ENCODE measurements around the gene TK2. TPM values are rescaled to one million over a fixed set of nuclear protein-coding genes. Genes with fewer than 3 reads are reported as not detected.

The TK2 gene
- polyA plus RNA-seq, 1 experiment = 42.7 TPM

- H3K4me3 ChIP-seq (ENCODE audit: low read depth, low read length) = no peak overlapping the region
- POLR2A ChIA-PET = no interaction called here
- CTCF ChIA-PET = interaction anchor here (0.6 to 0.7 kb wide), 2 partner anchors 46 kb away, joined by 3 to 5 read pairs; no protein-coding TSS in a partner anchor
- no peaks in the 10 kb centered on the region for H3K27me3 ChIP-seq (ENCODE audit: control insufficient read depth, insufficient read depth, low read length)
- DNase-seq (ENCODE audit: low read depth) = no peak
- TF ChIP-seq CTCF (IDR thresholded peaks at IDR 0.05; ENCODE audit: insufficient read depth, low read depth, low read length) = no peak
- no peaks in the 10 kb centered on the region; the same call in none of the 2 replicates for H3K36me3 ChIP-seq (ENCODE audit: control insufficient read depth, insufficient read depth, low read length)
Observed at GRCh38 chr16:66561381-66562080, 11.6 kb upstream of the TK2 start.

- H3K4me3 ChIP-seq (ENCODE audit: low read depth, low read length) = no peak overlapping the region
- POLR2A ChIA-PET = no interaction called here
- CTCF ChIA-PET = interaction anchor here (0.6 to 1.8 kb wide), 3 partner anchors 8 to 37 kb away, joined by 3 to 4 read pairs (median 3); no protein-coding TSS in a partner anchor
- no peak for TF ChIP-seq CTCF (IDR thresholded peaks at IDR 0.05; ENCODE audit: insufficient read depth, low read depth, low read length)
- DNase-seq (ENCODE audit: low read depth) = no peak
- H3K27me3 ChIP-seq (ENCODE audit: control insufficient read depth, insufficient read depth, low read length) = no peaks in the 10 kb centered on the region
- H3K36me3 ChIP-seq (ENCODE audit: control insufficient read depth, insufficient read depth, low read length) = no peaks in the 10 kb centered on the region; the same call in none of the 2 replicates
Observed at GRCh38 chr16:66560107-66560506, 10.2 kb upstream of the TK2 start.

GRCh38 chr16:66554495-66554894 is 4.6 kb upstream of the TK2 start:
- CTCF ChIA-PET = interaction anchor here (1.2 to 4.1 kb wide), 2 partner anchors 11 to 21 kb away, joined by 3 to 13 read pairs; partner anchors contain the start of gene CMTM1
- POLR2A ChIA-PET = no interaction called here
- H3K36me3 ChIP-seq (ENCODE audit: control insufficient read depth, insufficient read depth, low read length) = no peaks in the 10 kb centered on the region; the same call in none of the 2 replicates

GRCh38 chr16:66554021-66554420 is 4.1 kb upstream of the TK2 start:
- no peak overlapping the region for H3K4me3 ChIP-seq (ENCODE audit: low read depth, low read length)
- H3K27me3 ChIP-seq (ENCODE audit: control insufficient read depth, insufficient read depth, low read length) = no peaks in the 10 kb centered on the region
- CTCF ChIA-PET = interaction anchor here (0.9 to 4.1 kb wide), 3 partner anchors 11 to 54 kb away, joined by 3 to 13 read pairs (median 3); partner anchors contain the start of gene CMTM1
- no peak for TF ChIP-seq CTCF (IDR thresholded peaks at IDR 0.05; ENCODE audit: insufficient read depth, low read depth, low read length)
- no peaks in the 10 kb centered on the region; the same call in none of the 2 replicates for H3K36me3 ChIP-seq (ENCODE audit: control insufficient read depth, insufficient read depth, low read length)
- POLR2A ChIA-PET = no interaction called here
- DNase-seq (ENCODE audit: low read depth) = no peak

More at GRCh38 chr16:66554495-66554894, 4.6 kb upstream of the TK2 start:
- Histone ChIP-seq H3K27me3 (ENCODE audit: control insufficient read depth, insufficient read depth, low read length) (no peaks in the 10 kb centered on the region), H3K4me3 (ENCODE audit: low read depth, low read length) (no peak overlapping the region)
- DNase-seq (ENCODE audit: low read depth) = no peak
- no peak for TF ChIP-seq CTCF (IDR thresholded peaks at IDR 0.05; ENCODE audit: insufficient read depth, low read depth, low read length)

GRCh38 chr16:66553223-66553622 is 3.3 kb upstream of the TK2 start:
- Histone ChIP-seq H3K36me3 (ENCODE audit: control insufficient read depth, insufficient read depth, low read length) (no peaks in the 10 kb centered on the region; the same call in none of the 2 replicates), H3K4me3 (ENCODE audit: low read depth, low read length) (peak overlapping the region; percentile 60), H3K27me3 (ENCODE audit: control insufficient read depth, insufficient read depth, low read length) (no peaks in the 10 kb centered on the region)
- ChIA-PET CTCF (interaction anchor here (0.9 to 4.1 kb wide), 2 partner anchors 12 to 55 kb away, joined by 3 to 13 read pairs; partner anchors contain the start of gene CMTM1), POLR2A (no interaction called here)
- no peak for TF ChIP-seq CTCF (IDR thresholded peaks at IDR 0.05; ENCODE audit: insufficient read depth, low read depth, low read length)
- no peak for DNase-seq (ENCODE audit: low read depth)
